H1 (cell line): ENCODE measurements around the gene TRAF5.

ENCODE experiments used
- CHD2 ChIP-seq: IDR thresholded peaks from 2 replicates; pipeline ENCODE4 v1.6.1; 2012; ENCODE audit warnings: low read length, improper control_type of control experiment
- CTCF ChIP-seq, 3 experiments: IDR thresholded peaks; 1 replicate in 2 of 3; 2 replicates in 1 of 3; pipeline versions ENCODE4 v1.5.1 to v1.6.1; 2011; ENCODE audit warnings: low read length in 3 of 3, mild to moderate bottlenecking in 3 of 3, inconsistent platforms in 2 of 3, low read depth in 1 of 3, moderate library complexity in 1 of 3; ENCODE audit not compliant: insufficient read depth in 1 of 3; ENCODE audit errors: control extremely low read depth in 1 of 3
- MAFK ChIP-seq: IDR thresholded peaks from 2 replicates; pipeline ENCODE4 v1.6.1; 2012; ENCODE audit warnings: low read depth, mild to moderate bottlenecking, improper control_type of control experiment, low read length
- NRF1 ChIP-seq: IDR thresholded peaks from 2 replicates; pipeline ENCODE4 v1.6.1; 2011; ENCODE audit warnings: mild to moderate bottlenecking, low read depth, low read length, improper control_type of control experiment
- POLR2A ChIP-seq, 2 experiments: IDR thresholded peaks; 1 replicate in 1 of 2; 2 replicates in 1 of 2; pipeline ENCODE4 v1.6.1; 2011; ENCODE audit warnings: low read depth in 2 of 2, low read length in 2 of 2, mild to moderate bottlenecking in 2 of 2; ENCODE audit errors: control extremely low read depth in 1 of 2
- ZNF274 ChIP-seq: IDR thresholded peaks from 2 replicates; pipeline ENCODE4 v1.7.0; 2012; ENCODE audit warnings: low read length, borderline replicate concordance; ENCODE audit errors: extremely low read depth
- TF ChIP-seq, protein P1 (sequence below): IDR thresholded peaks from 2 replicates; pipeline ENCODE4 v1.6.1; 2012; ENCODE audit warnings: inconsistent platforms

- no peak for TF ChIP-seq CTCF (IDR thresholded peaks at IDR 0.05; ENCODE audit: control extremely low read depth in 1 of 3, insufficient read depth in 1 of 3, low read depth in 1 of 3, low read length in 3 of 3)
- no peak for TF ChIP-seq POLR2A (IDR thresholded peaks at IDR 0.05; ENCODE audit: control extremely low read depth in 1 of 2, low read depth in 2 of 2, low read length in 2 of 2)
- no peak for TF ChIP-seq CHD2
- no peak for TF ChIP-seq NRF1
- TF ChIP-seq, protein P1, sequence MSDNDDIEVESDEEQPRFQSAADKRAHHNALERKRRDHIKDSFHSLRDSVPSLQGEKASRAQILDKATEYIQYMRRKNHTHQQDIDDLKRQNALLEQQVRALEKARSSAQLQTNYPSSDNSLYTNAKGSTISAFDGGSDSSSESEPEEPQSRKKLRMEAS, result no peak
- TF ChIP-seq ZNF274, result no peak
- TF ChIP-seq MAFK, result no peak
Measured at GRCh38 chr1:211381481-211382181, 55.0 kb downstream of the TRAF5 start.
